GM18909 (cell line): ENCODE measurements around the gene SEPSECS.

ENCODE experiments used
- ATAC-seq: cut with Tn5 transposase; IDR thresholded peaks from one replicate; pipeline ENCODE4 v1.9.1; 2021; ENCODE audit warnings: mild to moderate bottlenecking; ENCODE audit not compliant: unreplicated experiment, poor library complexity

Gene SEPSECS

GRCh38 chr4:25159837-25160713 lies at the start of gene SEPSECS:
TSS of gene SEPSECS (minus strand) at chr4:25160449. CDS start at chr4:25160369, 80 bp downstream.
- peak; percentile 84 for ATAC-seq

GRCh38 chr4:25209702-25210101 lies 49.5 kb upstream of the SEPSECS start:
- no peak for ATAC-seq

GRCh38 chr4:25207997-25208396 lies 47.7 kb upstream of the SEPSECS start:
- no peak for ATAC-seq

GRCh38 chr4:25198713-25199112 lies 38.5 kb upstream of the SEPSECS start:
- ATAC-seq: no peak

GRCh38 chr4:25190407-25190806 lies 30.2 kb upstream of the SEPSECS start:
- no peak for ATAC-seq

GRCh38 chr4:25184056-25184455 lies 23.8 kb upstream of the SEPSECS start:
- ATAC-seq: no peak

GRCh38 chr4:25182937-25183336 lies 22.7 kb upstream of the SEPSECS start:
- ATAC-seq: no peak

GRCh38 chr4:25180524-25181131 lies 20.4 kb upstream of the SEPSECS start:
- peak; percentile 89 for ATAC-seq

- no peak for ATAC-seq
These were observed 18.6 kb upstream of the SEPSECS start for GRCh38 chr4:25178838-25179261.

GRCh38 chr4:25177147-25177546 lies 16.9 kb upstream of the SEPSECS start:
- ATAC-seq: no peak

- no peak for ATAC-seq
These were observed 14.4 kb upstream of the SEPSECS start for GRCh38 chr4:25174674-25175073.

- ATAC-seq: peak; percentile 54
These were observed 13.0 kb upstream of the SEPSECS start for GRCh38 chr4:25172961-25173915.

- ATAC-seq: no peak
These were observed 11.1 kb upstream of the SEPSECS start for GRCh38 chr4:25171201-25171865.

GRCh38 chr4:25169446-25169845 lies 9.2 kb upstream of the SEPSECS start:
- no peak for ATAC-seq

- no peak for ATAC-seq
These were observed 5.7 kb upstream of the SEPSECS start for GRCh38 chr4:25165916-25166315.

GRCh38 chr4:25163196-25163595 lies 2.9 kb upstream of the SEPSECS start:
- no peak for ATAC-seq

GRCh38 chr4:25162566-25162965 lies 2.3 kb upstream of the SEPSECS start:
- ATAC-seq: no peak

GRCh38 chr4:25161593-25161950 lies 1.3 kb upstream of the SEPSECS start:
- no peak for ATAC-seq

GRCh38 chr4:25160714-25161592 lies 704 bp upstream of the SEPSECS start:
- peak; percentile 46 for ATAC-seq
